ENCODE results near the gene ACOT13.

- TF ChIP-seq CTCF (IDR thresholded peaks at IDR 0.05 in 2 of 3, conservative IDR thresholded peaks at IDR 0.05 in 1 of 3; ENCODE audit: borderline replicate concordance in 1 of 3, insufficient read depth in 1 of 3, low read depth in 2 of 3, low read length in 2 of 3) (no peak), RAD21 (IDR thresholded peaks at IDR 0.05; ENCODE audit: low read depth) (no peak), ZNF274 (IDR thresholded peaks at IDR 0.05; ENCODE audit: low read depth, low read length) (no peak), POLR2A (IDR thresholded peaks at IDR 0.05; ENCODE audit: borderline replicate concordance, extremely low read depth, insufficient read depth, insufficient read length) (peak; percentile 30), EZH2 (IDR thresholded peaks at IDR 0.05) (no peak), YY1 (IDR thresholded peaks at IDR 0.05; ENCODE audit: extremely low read depth, insufficient replicate concordance, low read depth, low read length) (no peak), REST (IDR thresholded peaks at IDR 0.05; ENCODE audit: low read depth) (no peak), JUND (IDR thresholded peaks at IDR 0.05) (no peak), SIN3A (IDR thresholded peaks at IDR 0.05; ENCODE audit: low read depth) (no peak)
Observed at GRCh38 chr6:24718449-24719124, 51.7 kb downstream of the ACOT13 start.
